GM10847 (cell line): Measurements from ENCODE around the gene NRTN.

Experiments used
- POLR2A ChIP-seq: IDR thresholded peaks from 2 replicates; pipeline ENCODE4 v1.6.1; 2011; ENCODE audit not compliant: insufficient read length; ENCODE audit errors: extremely low read depth

The NRTN gene

GRCh38 chr19:5786593-5787408 is 18.1 kb upstream of the NRTN start:
- TF ChIP-seq POLR2A: no peak

- TF ChIP-seq POLR2A: no peak
These were observed 17.3 kb upstream of the NRTN start for GRCh38 chr19:5787409-5788182.

- no peak for TF ChIP-seq POLR2A
These were observed 16.4 kb upstream of the NRTN start for GRCh38 chr19:5788422-5788821.

GRCh38 chr19:5789351-5789761 is 15.5 kb upstream of the NRTN start:
- no peak for TF ChIP-seq POLR2A

GRCh38 chr19:5789886-5790558 is 14.8 kb upstream of the NRTN start:
- TF ChIP-seq POLR2A: no peak

- TF ChIP-seq POLR2A: peak; percentile 71
These were observed 14.0 kb upstream of the NRTN start, which contains the start of gene DUS3L for GRCh38 chr19:5790559-5791520. Gene DUS3L, minus strand, starts transcription at chr19:5791163. Its CDS starts 22 bp downstream, at chr19:5791141.

GRCh38 chr19:5792224-5792623 is 12.6 kb upstream of the NRTN start:
- no peak for TF ChIP-seq POLR2A

GRCh38 chr19:5793188-5793587 is 11.7 kb upstream of the NRTN start:
- no peak for TF ChIP-seq POLR2A

GRCh38 chr19:5795382-5795919 is 9.4 kb upstream of the NRTN start:
- TF ChIP-seq POLR2A: no peak

GRCh38 chr19:5798244-5798643 is 6.6 kb upstream of the NRTN start:
- TF ChIP-seq POLR2A: no peak

- TF ChIP-seq POLR2A: no peak
These were observed 5.3 kb upstream of the NRTN start for GRCh38 chr19:5799247-5800241.

GRCh38 chr19:5800361-5801270 is 4.3 kb upstream of the NRTN start:
- no peak for TF ChIP-seq POLR2A
